Endothelial cell (in vitro differentiated cells): Measurements from ENCODE around the gene TMEM176A. TPM values are rescaled to one million over a fixed set of nuclear protein-coding genes. Genes with fewer than 3 reads are reported as not detected.

ENCODE experiments used
- DNase-seq: peaks from one replicate; pipeline ENCODE4 v3.0.0; 2021; ENCODE audit warnings: low spot score
- H3K27ac Mint-ChIP-seq: one replicate; pipeline ENCODE4 v1.8.0; 2021; ENCODE audit warnings: mixed read lengths, inconsistent platforms; ENCODE audit not compliant: unreplicated experiment
- H3K27me3 Mint-ChIP-seq: one replicate; pipeline ENCODE4 v1.8.0; 2021; ENCODE audit warnings: mild to moderate bottlenecking, moderate library complexity, mixed read lengths, inconsistent platforms; ENCODE audit not compliant: unreplicated experiment
- H3K36me3 Mint-ChIP-seq: one replicate; pipeline ENCODE4 v1.8.0; 2021; ENCODE audit warnings: mild to moderate bottlenecking, low read depth, mixed read lengths, inconsistent platforms; ENCODE audit not compliant: unreplicated experiment
- H3K4me1 Mint-ChIP-seq: one replicate; pipeline ENCODE4 v1.8.0; 2021; ENCODE audit warnings: mild to moderate bottlenecking, mixed read lengths, inconsistent platforms; ENCODE audit not compliant: unreplicated experiment
- H3K4me3 Mint-ChIP-seq: one replicate; pipeline ENCODE4 v1.8.0; 2021; ENCODE audit warnings: mild to moderate bottlenecking, mixed read lengths, inconsistent platforms; ENCODE audit not compliant: unreplicated experiment
- H3K9me3 Mint-ChIP-seq: one replicate; pipeline ENCODE4 v1.8.0; 2021; ENCODE audit warnings: mixed read lengths, inconsistent platforms; ENCODE audit not compliant: unreplicated experiment
- CTCF ChIP-seq: fragments of 200-600 bp; sonication (generic); IDR thresholded peaks from one replicate; pipeline ENCODE4 v1.5.0; 2021; ENCODE audit warnings: antibody characterized with exemption; ENCODE audit not compliant: unreplicated experiment
- total RNA-seq: library from RNA; stranded (reverse); fragmentation: NEBNext Ultra II Directional; extraction: Animal tissue kit (Norgen Biotek cat#: 25700); gene quantifications from one replicate; pipeline ENCODE4 v1.2.1, GENCODE V29; 2021; ENCODE audit not compliant: unreplicated experiment

The TMEM176A gene
- total RNA-seq, 1 donor from 2014 or later: 1.3 TPM

GRCh38 chr7:150791746-150792452 is 8.7 kb upstream of the TMEM176A start:
- H3K4me1 Mint-ChIP-seq: peaks cover 43% of the 10 kb centered on the region
- H3K4me3 Mint-ChIP-seq: peak overlapping the region; percentile 29
- no peak for DNase-seq
- no peak overlapping the region for H3K27ac Mint-ChIP-seq
- peaks cover 2% of the 10 kb centered on the region for H3K27me3 Mint-ChIP-seq
- TF ChIP-seq CTCF: no peak
- peaks cover 7% of the 10 kb centered on the region for H3K36me3 Mint-ChIP-seq
- no peaks in the 10 kb centered on the region for H3K9me3 Mint-ChIP-seq

- H3K4me3 Mint-ChIP-seq: no peak overlapping the region
- H3K27me3 Mint-ChIP-seq: peaks cover 3% of the 10 kb centered on the region
- no peak for TF ChIP-seq CTCF
- H3K27ac Mint-ChIP-seq: no peak overlapping the region
- no peaks in the 10 kb centered on the region for H3K9me3 Mint-ChIP-seq
- DNase-seq: no peak
- peaks cover 35% of the 10 kb centered on the region for H3K4me1 Mint-ChIP-seq
- peaks cover 7% of the 10 kb centered on the region for H3K36me3 Mint-ChIP-seq
Measured at GRCh38 chr7:150793569-150794238, 6.9 kb upstream of the TMEM176A start.

- DNase-seq: no peak
- Mint-ChIP-seq H3K27me3 (peaks cover 18% of the 10 kb centered on the region), H3K4me3 (no peak overlapping the region), H3K4me1 (peaks cover 10% of the 10 kb centered on the region), H3K27ac (no peak overlapping the region), H3K9me3 (no peaks in the 10 kb centered on the region), H3K36me3 (peaks cover 8% of the 10 kb centered on the region)
- TF ChIP-seq CTCF: no peak
Measured at GRCh38 chr7:150797661-150798060, 2.9 kb upstream of the TMEM176A start.

GRCh38 chr7:150799156-150799555 is 1.4 kb upstream of the TMEM176A start:
- H3K4me1 Mint-ChIP-seq: peaks cover 10% of the 10 kb centered on the region
- H3K9me3 Mint-ChIP-seq: no peaks in the 10 kb centered on the region
- peaks cover 8% of the 10 kb centered on the region for H3K36me3 Mint-ChIP-seq
- peak overlapping the region; percentile 71 for H3K4me3 Mint-ChIP-seq
- no peak overlapping the region for H3K27ac Mint-ChIP-seq
- peaks cover 18% of the 10 kb centered on the region for H3K27me3 Mint-ChIP-seq
- DNase-seq: no peak
- no peak for TF ChIP-seq CTCF
